ENCODE data around the gene PLEKHA7.

The PLEKHA7 gene

GRCh38 chr11:16925561-16926065 is 88.6 kb downstream of the PLEKHA7 start:
- Histone ChIP-seq H3K4me3 (ENCODE audit: severe bottlenecking) (peak overlapping the region; percentile 32), H3K27ac (ENCODE audit: poor library complexity, severe bottlenecking) (peak overlapping the region; percentile 50), H3K27me3 (ENCODE audit: insufficient read depth, poor library complexity, severe bottlenecking) (no peaks in the 10 kb centered on the region), H3K4me1 (ENCODE audit: insufficient read depth, poor library complexity, severe bottlenecking) (peaks cover 10% of the 10 kb centered on the region), H3K36me3 (ENCODE audit: low read depth) (no peaks in the 10 kb centered on the region), H3K9me3 (ENCODE audit: severe bottlenecking) (no peaks in the 10 kb centered on the region)
- no peak for DNase-seq (ENCODE audit: low spot score)
- peak; percentile 58 for ATAC-seq (ENCODE audit: low read depth)
- no peak for TF ChIP-seq CTCF (IDR thresholded peaks at IDR 0.05; ENCODE audit: poor library complexity, severe bottlenecking)

GRCh38 chr11:16924826-16925560 is 89.2 kb downstream of the PLEKHA7 start:
- ATAC-seq (ENCODE audit: low read depth) (peak; percentile 86), DNase-seq (ENCODE audit: low spot score) (peak; percentile 82)
- TF ChIP-seq CTCF (IDR thresholded peaks at IDR 0.05; ENCODE audit: poor library complexity, severe bottlenecking): no peak
- no peaks in the 10 kb centered on the region for H3K27me3 ChIP-seq (ENCODE audit: insufficient read depth, poor library complexity, severe bottlenecking)
- H3K36me3 ChIP-seq (ENCODE audit: low read depth): no peaks in the 10 kb centered on the region
- H3K27ac ChIP-seq (ENCODE audit: poor library complexity, severe bottlenecking): peak overlapping the region; percentile 50
- no peaks in the 10 kb centered on the region for H3K9me3 ChIP-seq (ENCODE audit: severe bottlenecking)
- peak overlapping the region; percentile 32 for H3K4me3 ChIP-seq (ENCODE audit: severe bottlenecking)
- H3K4me1 ChIP-seq (ENCODE audit: insufficient read depth, poor library complexity, severe bottlenecking): peaks cover 10% of the 10 kb centered on the region

GRCh38 chr11:16924462-16924825 is 89.8 kb downstream of the PLEKHA7 start:
- Histone ChIP-seq H3K4me3 (ENCODE audit: severe bottlenecking) (no peak overlapping the region), H3K9me3 (ENCODE audit: severe bottlenecking) (no peaks in the 10 kb centered on the region), H3K36me3 (ENCODE audit: low read depth) (no peaks in the 10 kb centered on the region), H3K4me1 (ENCODE audit: insufficient read depth, poor library complexity, severe bottlenecking) (peaks cover 10% of the 10 kb centered on the region), H3K27me3 (ENCODE audit: insufficient read depth, poor library complexity, severe bottlenecking) (no peaks in the 10 kb centered on the region), H3K27ac (ENCODE audit: poor library complexity, severe bottlenecking) (peak overlapping the region; percentile 50)
- DNase-seq (ENCODE audit: low spot score) (no peak), ATAC-seq (ENCODE audit: low read depth) (no peak; the same call in 2 of the 3 replicates)
- TF ChIP-seq CTCF (IDR thresholded peaks at IDR 0.05; ENCODE audit: poor library complexity, severe bottlenecking): no peak

GRCh38 chr11:16923987-16924386 is 90.2 kb downstream of the PLEKHA7 start:
- ATAC-seq (ENCODE audit: low read depth) (no peak), DNase-seq (ENCODE audit: low spot score) (no peak)
- no peak for TF ChIP-seq CTCF (IDR thresholded peaks at IDR 0.05; ENCODE audit: poor library complexity, severe bottlenecking)
- Histone ChIP-seq H3K4me3 (ENCODE audit: severe bottlenecking) (no peak overlapping the region), H3K27ac (ENCODE audit: poor library complexity, severe bottlenecking) (peak overlapping the region; percentile 50), H3K27me3 (ENCODE audit: insufficient read depth, poor library complexity, severe bottlenecking) (no peaks in the 10 kb centered on the region), H3K36me3 (ENCODE audit: low read depth) (no peaks in the 10 kb centered on the region), H3K4me1 (ENCODE audit: insufficient read depth, poor library complexity, severe bottlenecking) (peaks cover 13% of the 10 kb centered on the region), H3K9me3 (ENCODE audit: severe bottlenecking) (no peaks in the 10 kb centered on the region)

GRCh38 chr11:16921668-16922067 is 92.5 kb downstream of the PLEKHA7 start:
- H3K36me3 ChIP-seq (ENCODE audit: low read depth): no peaks in the 10 kb centered on the region
- ATAC-seq (ENCODE audit: low read depth) (no peak), DNase-seq (ENCODE audit: low spot score) (no peak)
- no peak overlapping the region for H3K4me3 ChIP-seq (ENCODE audit: severe bottlenecking)
- H3K27ac ChIP-seq (ENCODE audit: poor library complexity, severe bottlenecking): no peak overlapping the region
- no peaks in the 10 kb centered on the region for H3K27me3 ChIP-seq (ENCODE audit: insufficient read depth, poor library complexity, severe bottlenecking)
- H3K4me1 ChIP-seq (ENCODE audit: insufficient read depth, poor library complexity, severe bottlenecking): peaks cover 27% of the 10 kb centered on the region
- H3K9me3 ChIP-seq (ENCODE audit: severe bottlenecking): no peaks in the 10 kb centered on the region
- TF ChIP-seq CTCF (IDR thresholded peaks at IDR 0.05; ENCODE audit: poor library complexity, severe bottlenecking): no peak
